ENCODE data around the gene ARL2BP. TPM values are rescaled to one million over a fixed set of nuclear protein-coding genes. Genes with fewer than 3 reads are reported as not detected.
A peak's percentile ranks its signal among the peaks of the same experiment; 100 is the strongest.

ARL2BP gene
- total and polyA plus RNA-seq, 10 of the 15 experiments (the other 5 are each of a cell fraction or from before 2014, with no cell fraction given): 12.5 to 56.6 (median 29.7) TPM

DNA sequence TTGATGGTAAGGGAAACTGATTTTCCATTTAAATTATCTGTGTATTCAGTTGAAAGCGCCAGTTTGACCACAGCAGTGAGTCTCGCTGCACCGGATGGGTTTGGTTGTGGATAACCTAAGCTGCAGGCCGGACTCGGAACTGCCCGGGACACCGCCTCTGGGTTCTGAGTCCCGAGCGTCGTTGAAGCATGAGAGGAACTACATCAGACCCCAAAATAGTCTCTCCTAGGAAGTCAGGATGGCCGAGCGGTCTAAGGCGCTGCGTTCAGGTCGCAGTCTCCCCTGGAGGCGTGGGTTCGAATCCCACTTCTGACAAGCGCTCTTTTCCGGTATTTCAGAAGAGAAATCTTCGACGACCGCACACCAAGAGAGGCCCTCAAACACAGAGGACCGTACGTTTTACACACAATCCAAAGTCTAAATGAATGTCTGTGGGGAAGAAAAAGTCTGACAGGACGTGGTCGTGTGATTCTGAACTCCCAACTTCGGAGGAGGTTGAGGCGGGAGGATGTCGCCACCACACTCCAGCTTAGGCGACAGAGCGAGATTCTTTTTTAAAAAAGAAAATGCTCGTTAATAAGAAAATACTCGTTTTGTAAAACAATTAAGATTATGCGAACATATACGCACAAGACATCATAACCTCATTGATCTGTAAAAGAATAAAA lies 54.8 kb downstream of the ARL2BP start (continued):
- TF ChIP-seq, protein P1, sequence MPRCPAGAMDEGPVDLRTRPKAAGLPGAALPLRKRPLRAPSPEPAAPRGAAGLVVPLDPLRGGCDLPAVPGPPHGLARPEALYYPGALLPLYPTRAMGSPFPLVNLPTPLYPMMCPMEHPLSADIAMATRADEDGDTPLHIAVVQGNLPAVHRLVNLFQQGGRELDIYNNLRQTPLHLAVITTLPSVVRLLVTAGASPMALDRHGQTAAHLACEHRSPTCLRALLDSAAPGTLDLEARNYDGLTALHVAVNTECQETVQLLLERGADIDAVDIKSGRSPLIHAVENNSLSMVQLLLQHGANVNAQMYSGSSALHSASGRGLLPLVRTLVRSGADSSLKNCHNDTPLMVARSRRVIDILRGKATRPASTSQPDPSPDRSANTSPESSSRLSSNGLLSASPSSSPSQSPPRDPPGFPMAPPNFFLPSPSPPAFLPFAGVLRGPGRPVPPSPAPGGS (IDR thresholded peaks at IDR 0.05; ENCODE audit: borderline replicate concordance, insufficient read depth, low read depth, low read length, poor library complexity, severe bottlenecking): no peak
- no peak for TF ChIP-seq JUND (IDR thresholded peaks at IDR 0.05; ENCODE audit: low read depth, low read length)
- TF ChIP-seq NFYB (IDR thresholded peaks at IDR 0.05; ENCODE audit: insufficient read depth, low read depth, low read length): no peak
- peak in 1 of 2 experiments; percentile 69; a peak in 3 of 4 replicates for TF ChIP-seq IKZF2 (IDR thresholded peaks at IDR 0.05)
- no peak for TF ChIP-seq SMAD1 (IDR thresholded peaks at IDR 0.05; ENCODE audit: low read depth, partially characterized antibody)
- no peak for TF ChIP-seq NRF1 (conservative IDR thresholded peaks at IDR 0.05; ENCODE audit: low read depth, low read length)
- peak; percentile 84 for TF ChIP-seq ZBED1 (IDR thresholded peaks at IDR 0.05; ENCODE audit: borderline replicate concordance)
- TF ChIP-seq, protein P2, sequence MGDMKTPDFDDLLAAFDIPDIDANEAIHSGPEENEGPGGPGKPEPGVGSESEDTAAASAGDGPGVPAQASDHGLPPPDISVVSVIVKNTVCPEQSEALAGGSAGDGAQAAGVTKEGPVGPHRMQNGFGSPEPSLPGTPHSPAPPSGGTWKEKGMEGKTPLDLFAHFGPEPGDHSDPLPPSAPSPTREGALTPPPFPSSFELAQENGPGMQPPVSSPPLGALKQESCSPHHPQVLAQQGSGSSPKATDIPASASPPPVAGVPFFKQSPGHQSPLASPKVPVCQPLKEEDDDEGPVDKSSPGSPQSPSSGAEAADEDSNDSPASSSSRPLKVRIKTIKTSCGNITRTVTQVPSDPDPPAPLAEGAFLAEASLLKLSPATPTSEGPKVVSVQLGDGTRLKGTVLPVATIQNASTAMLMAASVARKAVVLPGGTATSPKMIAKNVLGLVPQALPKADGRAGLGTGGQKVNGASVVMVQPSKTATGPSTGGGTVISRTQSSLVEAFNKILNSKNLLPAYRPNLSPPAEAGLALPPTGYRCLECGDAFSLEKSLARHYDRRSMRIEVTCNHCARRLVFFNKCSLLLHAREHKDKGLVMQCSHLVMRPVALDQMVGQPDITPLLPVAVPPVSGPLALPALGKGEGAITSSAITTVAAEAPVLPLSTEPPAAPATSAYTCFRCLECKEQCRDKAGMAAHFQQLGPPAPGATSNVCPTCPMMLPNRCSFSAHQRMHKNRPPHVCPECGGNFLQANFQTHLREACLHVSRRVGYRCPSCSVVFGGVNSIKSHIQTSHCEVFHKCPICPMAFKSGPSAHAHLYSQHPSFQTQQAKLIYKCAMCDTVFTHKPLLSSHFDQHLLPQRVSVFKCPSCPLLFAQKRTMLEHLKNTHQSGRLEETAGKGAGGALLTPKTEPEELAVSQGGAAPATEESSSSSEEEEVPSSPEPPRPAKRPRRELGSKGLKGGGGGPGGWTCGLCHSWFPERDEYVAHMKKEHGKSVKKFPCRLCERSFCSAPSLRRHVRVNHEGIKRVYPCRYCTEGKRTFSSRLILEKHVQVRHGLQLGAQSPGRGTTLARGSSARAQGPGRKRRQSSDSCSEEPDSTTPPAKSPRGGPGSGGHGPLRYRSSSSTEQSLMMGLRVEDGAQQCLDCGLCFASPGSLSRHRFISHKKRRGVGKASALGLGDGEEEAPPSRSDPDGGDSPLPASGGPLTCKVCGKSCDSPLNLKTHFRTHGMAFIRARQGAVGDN (IDR thresholded peaks at IDR 0.05): peak; percentile 55; the same call in 1 of the 2 replicates
- no peak for TF ChIP-seq CHD4 (IDR thresholded peaks at IDR 0.05)
- TF ChIP-seq JUNB (IDR thresholded peaks at IDR 0.05): peak; percentile 10; the same call in 1 of the 2 replicates
- TF ChIP-seq TCF3 (IDR thresholded peaks at IDR 0.05; ENCODE audit: borderline replicate concordance, insufficient read depth, low read depth, low read length): no peak
- peak; percentile 60; the same call in 1 of the 3 replicates for TF ChIP-seq POU2F2 (IDR thresholded peaks at IDR 0.05; ENCODE audit: borderline replicate concordance, low read depth, low read length)
- TF ChIP-seq MYC (IDR thresholded peaks at IDR 0.05; ENCODE audit: insufficient read depth, insufficient read length, insufficient replicate concordance, low read length, severe bottlenecking): no peak
- TF ChIP-seq, protein P3, sequence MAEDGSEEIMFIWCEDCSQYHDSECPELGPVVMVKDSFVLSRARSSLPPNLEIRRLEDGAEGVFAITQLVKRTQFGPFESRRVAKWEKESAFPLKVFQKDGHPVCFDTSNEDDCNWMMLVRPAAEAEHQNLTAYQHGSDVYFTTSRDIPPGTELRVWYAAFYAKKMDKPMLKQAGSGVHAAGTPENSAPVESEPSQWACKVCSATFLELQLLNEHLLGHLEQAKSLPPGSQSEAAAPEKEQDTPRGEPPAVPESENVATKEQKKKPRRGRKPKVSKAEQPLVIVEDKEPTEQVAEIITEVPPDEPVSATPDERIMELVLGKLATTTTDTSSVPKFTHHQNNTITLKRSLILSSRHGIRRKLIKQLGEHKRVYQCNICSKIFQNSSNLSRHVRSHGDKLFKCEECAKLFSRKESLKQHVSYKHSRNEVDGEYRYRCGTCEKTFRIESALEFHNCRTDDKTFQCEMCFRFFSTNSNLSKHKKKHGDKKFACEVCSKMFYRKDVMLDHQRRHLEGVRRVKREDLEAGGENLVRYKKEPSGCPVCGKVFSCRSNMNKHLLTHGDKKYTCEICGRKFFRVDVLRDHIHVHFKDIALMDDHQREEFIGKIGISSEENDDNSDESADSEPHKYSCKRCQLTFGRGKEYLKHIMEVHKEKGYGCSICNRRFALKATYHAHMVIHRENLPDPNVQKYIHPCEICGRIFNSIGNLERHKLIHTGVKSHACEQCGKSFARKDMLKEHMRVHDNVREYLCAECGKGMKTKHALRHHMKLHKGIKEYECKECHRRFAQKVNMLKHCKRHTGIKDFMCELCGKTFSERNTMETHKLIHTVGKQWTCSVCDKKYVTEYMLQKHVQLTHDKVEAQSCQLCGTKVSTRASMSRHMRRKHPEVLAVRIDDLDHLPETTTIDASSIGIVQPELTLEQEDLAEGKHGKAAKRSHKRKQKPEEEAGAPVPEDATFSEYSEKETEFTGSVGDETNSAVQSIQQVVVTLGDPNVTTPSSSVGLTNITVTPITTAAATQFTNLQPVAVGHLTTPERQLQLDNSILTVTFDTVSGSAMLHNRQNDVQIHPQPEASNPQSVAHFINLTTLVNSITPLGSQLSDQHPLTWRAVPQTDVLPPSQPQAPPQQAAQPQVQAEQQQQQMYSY (CRISPR knock-in tag; IDR thresholded peaks at IDR 0.05): no peak
- no peak for TF ChIP-seq RFX5 (IDR thresholded peaks at IDR 0.05; ENCODE audit: low read depth, low read length)
- TF ChIP-seq ESRRA (IDR thresholded peaks at IDR 0.05; ENCODE audit: low read length): no peak
- no peak for TF ChIP-seq MTA3 (IDR thresholded peaks at IDR 0.05; ENCODE audit: borderline replicate concordance, low read length)
- TF ChIP-seq, protein P4, sequence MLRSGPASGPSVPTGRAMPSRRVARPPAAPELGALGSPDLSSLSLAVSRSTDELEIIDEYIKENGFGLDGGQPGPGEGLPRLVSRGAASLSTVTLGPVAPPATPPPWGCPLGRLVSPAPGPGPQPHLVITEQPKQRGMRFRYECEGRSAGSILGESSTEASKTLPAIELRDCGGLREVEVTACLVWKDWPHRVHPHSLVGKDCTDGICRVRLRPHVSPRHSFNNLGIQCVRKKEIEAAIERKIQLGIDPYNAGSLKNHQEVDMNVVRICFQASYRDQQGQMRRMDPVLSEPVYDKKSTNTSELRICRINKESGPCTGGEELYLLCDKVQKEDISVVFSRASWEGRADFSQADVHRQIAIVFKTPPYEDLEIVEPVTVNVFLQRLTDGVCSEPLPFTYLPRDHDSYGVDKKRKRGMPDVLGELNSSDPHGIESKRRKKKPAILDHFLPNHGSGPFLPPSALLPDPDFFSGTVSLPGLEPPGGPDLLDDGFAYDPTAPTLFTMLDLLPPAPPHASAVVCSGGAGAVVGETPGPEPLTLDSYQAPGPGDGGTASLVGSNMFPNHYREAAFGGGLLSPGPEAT (IDR thresholded peaks at IDR 0.05; ENCODE audit: low read depth): peak; percentile 43; the same call in 1 of the 2 replicates
